Measurements from ENCODE around the gene TAX1BP3.

Gene TAX1BP3

GRCh38 chr17:3636154-3636907, 32.0 kb downstream of the TAX1BP3 start, which contains the start of the genes CTNS and SHPK:
TSS of gene CTNS (plus strand) at chr17:3636760. CDS start at chr17:3640207, 3,447 bp downstream.
TSS of gene SHPK (minus strand) at chr17:3636250. CDS start at chr17:3636219, 31 bp downstream.
- DNase-seq (ENCODE audit: low spot score) = peak; percentile 100
- TF ChIP-seq CTCF (IDR thresholded peaks at IDR 0.05; ENCODE audit: borderline replicate concordance, control extremely low read depth, extremely low read depth, insufficient read depth, missing control alignments) = no peak
- in situ Hi-C loops (cut with MboI; ENCODE audit: low sequenced_read_pairs, unreplicated experiment) = loop anchor here (25.0 kb wide), 1 partner anchor 599 kb away; no protein-coding TSS in a partner anchor

GRCh38 chr17:3635474-3636153, 32.8 kb downstream of the TAX1BP3 start:
- no peak for TF ChIP-seq CTCF (IDR thresholded peaks at IDR 0.05; ENCODE audit: borderline replicate concordance, control extremely low read depth, extremely low read depth, insufficient read depth, missing control alignments)
- in situ Hi-C loops (cut with MboI; ENCODE audit: low sequenced_read_pairs, unreplicated experiment) = loop anchor here (25.0 kb wide), 1 partner anchor 598 kb away; no protein-coding TSS in a partner anchor
- DNase-seq (ENCODE audit: low spot score) = peak; percentile 50

GRCh38 chr17:3632287-3632686, 36.1 kb downstream of the TAX1BP3 start:
- no peak for DNase-seq (ENCODE audit: low spot score)
- in situ Hi-C loops (cut with MboI; ENCODE audit: low sequenced_read_pairs, unreplicated experiment) = loop anchor here (25.0 kb wide), 1 partner anchor 595 kb away; no protein-coding TSS in a partner anchor
- no peak for TF ChIP-seq CTCF (IDR thresholded peaks at IDR 0.05; ENCODE audit: borderline replicate concordance, control extremely low read depth, extremely low read depth, insufficient read depth, missing control alignments)

- DNase-seq (ENCODE audit: low spot score) = no peak
- in situ Hi-C loops (cut with MboI; ENCODE audit: low sequenced_read_pairs, unreplicated experiment) = loop anchor here (25.0 kb wide), 1 partner anchor 593 kb away; no protein-coding TSS in a partner anchor
- no peak for TF ChIP-seq CTCF (IDR thresholded peaks at IDR 0.05; ENCODE audit: borderline replicate concordance, control extremely low read depth, extremely low read depth, insufficient read depth, missing control alignments)
Measured at GRCh38 chr17:3630781-3631180, 37.6 kb downstream of the TAX1BP3 start.

- DNase-seq (ENCODE audit: low spot score) = no peak
- no peak for TF ChIP-seq CTCF (IDR thresholded peaks at IDR 0.05; ENCODE audit: borderline replicate concordance, control extremely low read depth, extremely low read depth, insufficient read depth, missing control alignments)
- in situ Hi-C loops (cut with MboI; ENCODE audit: low sequenced_read_pairs, unreplicated experiment) = loop anchor here (25.0 kb wide), 1 partner anchor 590 kb away; no protein-coding TSS in a partner anchor
Measured at GRCh38 chr17:3627769-3628167, 40.6 kb downstream of the TAX1BP3 start.
